Measurements from ENCODE around the gene SLC6A17.
A peak's percentile ranks its signal among the peaks of the same experiment; 100 is the strongest.

The SLC6A17 gene

GRCh38 chr1:110176299-110176956 lies 26.1 kb downstream of the SLC6A17 start:
- ATAC-seq = no peak

- ATAC-seq = no peak
Observed at GRCh38 chr1:110177775-110178174, 27.5 kb downstream of the SLC6A17 start.

GRCh38 chr1:110183642-110184167 lies 33.4 kb downstream of the SLC6A17 start:
- ATAC-seq = no peak

GRCh38 chr1:110184446-110184845 lies 34.2 kb downstream of the SLC6A17 start:
- ATAC-seq = no peak

GRCh38 chr1:110185181-110185580 lies 34.9 kb downstream of the SLC6A17 start:
- ATAC-seq = no peak

GRCh38 chr1:110186558-110186957 lies 36.3 kb downstream of the SLC6A17 start:
- no peak for ATAC-seq

GRCh38 chr1:110187139-110187890 lies 37.0 kb downstream of the SLC6A17 start:
- no peak for ATAC-seq

GRCh38 chr1:110188035-110188618 lies 37.8 kb downstream of the SLC6A17 start:
- ATAC-seq = no peak

- ATAC-seq = no peak
Observed at GRCh38 chr1:110189181-110189580, 38.9 kb downstream of the SLC6A17 start.

- ATAC-seq = no peak
Observed at GRCh38 chr1:110190282-110190929, 40.1 kb downstream of the SLC6A17 start.

GRCh38 chr1:110192541-110192940 lies 42.2 kb downstream of the SLC6A17 start:
- ATAC-seq = no peak

- no peak for ATAC-seq
Observed at GRCh38 chr1:110195196-110195595, 44.9 kb downstream of the SLC6A17 start.

- peak; percentile 86 to 90 for ATAC-seq
Observed at GRCh38 chr1:110196917-110197765, 46.8 kb downstream of the SLC6A17 start.

- ATAC-seq = no peak
Observed at GRCh38 chr1:110197905-110198629, 47.8 kb downstream of the SLC6A17 start.

- ATAC-seq = no peak
Observed at GRCh38 chr1:110198746-110199145, 48.5 kb downstream of the SLC6A17 start.

GRCh38 chr1:110200190-110200589 lies 49.9 kb downstream of the SLC6A17 start:
- no peak for ATAC-seq

GRCh38 chr1:110200666-110201065 lies 50.4 kb downstream of the SLC6A17 start:
- no peak for ATAC-seq

GRCh38 chr1:110201157-110201825 lies 51.0 kb downstream of the SLC6A17 start:
- ATAC-seq = no peak

- ATAC-seq = peak; percentile 62 to 64
Observed at GRCh38 chr1:110203021-110203661, 52.8 kb downstream of the SLC6A17 start.

GRCh38 chr1:110205156-110205555 lies 54.9 kb downstream of the SLC6A17 start:
- no peak for ATAC-seq

Data from activated CD4-positive, CD25-positive, alpha-beta regulatory T cell treated with anti-CD3 and anti-CD28 coated beads, Interleukin-2, amount 50 U/mL, for 24 hours (primary cell).